ENCODE results near the gene B3GLCT.

DNA sequence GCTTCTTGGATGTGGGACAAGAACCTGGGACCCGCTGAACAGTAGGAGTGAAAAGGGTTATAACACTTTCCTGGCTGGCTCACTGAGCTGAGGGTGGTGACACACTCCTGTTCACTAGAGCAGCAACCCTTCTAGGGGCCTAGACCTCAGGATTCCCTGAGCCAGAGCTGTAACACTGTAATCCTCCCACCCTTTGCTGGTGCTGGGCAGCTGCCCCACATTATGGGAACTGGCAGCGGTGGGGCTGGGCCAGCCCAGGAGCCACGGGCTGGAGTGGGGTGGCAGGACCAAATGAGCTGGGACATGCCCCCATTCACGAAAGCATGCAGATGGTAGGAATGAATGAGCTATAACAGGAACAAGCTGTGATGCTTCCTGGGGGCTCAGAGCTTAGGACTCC, 110.6 kb downstream of the B3GLCT start:
- TF ChIP-seq, protein P1, sequence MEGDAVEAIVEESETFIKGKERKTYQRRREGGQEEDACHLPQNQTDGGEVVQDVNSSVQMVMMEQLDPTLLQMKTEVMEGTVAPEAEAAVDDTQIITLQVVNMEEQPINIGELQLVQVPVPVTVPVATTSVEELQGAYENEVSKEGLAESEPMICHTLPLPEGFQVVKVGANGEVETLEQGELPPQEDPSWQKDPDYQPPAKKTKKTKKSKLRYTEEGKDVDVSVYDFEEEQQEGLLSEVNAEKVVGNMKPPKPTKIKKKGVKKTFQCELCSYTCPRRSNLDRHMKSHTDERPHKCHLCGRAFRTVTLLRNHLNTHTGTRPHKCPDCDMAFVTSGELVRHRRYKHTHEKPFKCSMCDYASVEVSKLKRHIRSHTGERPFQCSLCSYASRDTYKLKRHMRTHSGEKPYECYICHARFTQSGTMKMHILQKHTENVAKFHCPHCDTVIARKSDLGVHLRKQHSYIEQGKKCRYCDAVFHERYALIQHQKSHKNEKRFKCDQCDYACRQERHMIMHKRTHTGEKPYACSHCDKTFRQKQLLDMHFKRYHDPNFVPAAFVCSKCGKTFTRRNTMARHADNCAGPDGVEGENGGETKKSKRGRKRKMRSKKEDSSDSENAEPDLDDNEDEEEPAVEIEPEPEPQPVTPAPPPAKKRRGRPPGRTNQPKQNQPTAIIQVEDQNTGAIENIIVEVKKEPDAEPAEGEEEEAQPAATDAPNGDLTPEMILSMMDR (conservative IDR thresholded peaks at IDR 0.05; ENCODE audit: low read depth, low read length): no peak
- no peak for TF ChIP-seq EZH2phosphoT487 (IDR thresholded peaks at IDR 0.05; ENCODE audit: borderline replicate concordance, low read length)
- TF ChIP-seq EZH2 (IDR thresholded peaks at IDR 0.05; ENCODE audit: low read length, unreplicated experiment): no peak

Measured in PC-3 (cell line).